ENCODE measurements around the gene HCAR1. TPM values are rescaled to one million over a fixed set of nuclear protein-coding genes. Genes with fewer than 3 reads are reported as not detected.
"Not testable (repeated sequence)": the region's sequence is repeated elsewhere in the genome, so short reads cannot be mapped to it uniquely, and the experiment has no call there.

HCAR1 gene
- total and polyA plus RNA-seq, 2 donors (not counting 1 experiment from before 2014, with no cell fraction given), result 0.06 TPM; not detected in 1

DNA sequence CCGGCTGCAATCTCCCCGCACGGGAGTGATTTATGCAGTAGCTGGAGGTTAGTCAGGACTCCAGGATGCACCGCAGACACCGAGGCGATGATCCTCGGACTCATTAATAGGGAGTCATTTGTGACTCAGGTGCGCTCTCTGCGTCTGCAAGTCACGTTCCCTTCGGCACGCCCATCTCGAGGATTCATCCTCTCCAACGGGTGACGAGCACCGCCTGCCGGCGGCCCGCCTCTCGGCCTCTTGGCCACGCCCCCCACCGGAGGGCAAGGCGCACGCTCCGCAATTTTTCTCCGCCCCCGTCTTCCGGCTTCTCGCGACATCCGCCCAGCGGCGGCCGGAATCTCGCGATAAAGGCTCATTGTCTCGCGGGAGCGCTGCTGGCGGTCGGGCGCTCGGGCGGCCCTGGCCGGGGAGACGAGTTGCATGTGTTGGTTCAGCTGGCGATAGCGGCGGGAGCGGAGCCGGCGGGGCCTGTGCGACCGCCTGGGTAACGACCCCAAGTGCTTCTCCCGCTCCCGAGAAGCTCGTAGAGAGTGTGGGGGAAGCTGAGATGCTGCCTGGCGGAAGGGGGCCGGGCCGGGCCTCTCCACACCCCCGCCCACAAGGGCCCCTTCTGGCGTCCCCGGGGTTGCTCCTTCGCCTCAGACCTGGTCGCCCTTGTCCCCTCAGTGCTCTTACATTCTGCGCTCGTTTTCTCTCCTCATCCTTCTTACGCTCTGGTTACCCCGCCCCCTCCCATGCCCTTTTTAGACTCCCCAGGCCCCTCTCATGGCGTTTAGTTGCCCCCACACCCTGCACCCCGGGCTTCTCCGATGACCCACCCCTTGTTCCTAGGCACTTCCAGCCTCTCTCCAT is 22.0 kb upstream of the HCAR1 start, which contains the start of gene DENR:
TSS of gene DENR (plus strand) at position 361 of the 855 bp plus-strand sequence. CDS start 878 bp downstream, outside the sequence.
- peaks cover 41% of the 10 kb centered on the region for H3K79me2 ChIP-seq (ENCODE audit: control insufficient read depth, insufficient read depth, low read length)
- H3K9ac ChIP-seq (ENCODE audit: low read length), result peak within 1 kb of the TSS; percentile 82
- intact Hi-C loops (cut with micrococcal nuclease), result loop anchor here (1.0 to 5.0 kb wide), 8 partner anchors 22 to 486 kb away; partner anchors contain the start of genes ABCB9, CCDC62, KNTC1 and VPS33A
- CTCF ChIA-PET, result interaction anchor here (0.6 to 3.1 kb wide), 7 partner anchors 19 to 353 kb away, joined by 3 to 48 read pairs (median 4); no protein-coding TSS in a partner anchor
- POLR2A ChIA-PET, result interaction anchor here (0.6 to 1.7 kb wide), 3 partner anchors 21 to 206 kb away, joined by 3 to 4 read pairs (median 3); partner anchors contain the start of gene CCDC62
- peak within 1 kb of the TSS; percentile 96 for H3K4me3 Mint-ChIP-seq
- H3K4me1 Mint-ChIP-seq, result peaks cover 48% of the 10 kb centered on the region
- no peaks in the 10 kb centered on the region for H3K9me3 Mint-ChIP-seq (ENCODE audit: insufficient read depth)
- H3K4me2 ChIP-seq (replicated peaks; ENCODE audit: low read depth, low read length, poor library complexity, severe bottlenecking), result peak within 1 kb of the TSS; percentile 75
- WGBS (ENCODE audit: insufficient coverage), result under 1% methylated on average over 73 of the region's 73 CpGs
- peak within 1 kb of the TSS; percentile 75 to 90 for H3K27ac ChIP-seq (ENCODE audit: low read length in 2 of 2)
- H4K20me1 ChIP-seq (ENCODE audit: control insufficient read depth, insufficient read depth, low read length, poor library complexity, severe bottlenecking), result peaks cover 9% of the 10 kb centered on the region
- H3K27ac Mint-ChIP-seq, result peak within 1 kb of the TSS; percentile 94
- H2AFZ ChIP-seq (ENCODE audit: insufficient read depth, low read depth, low read length, poor library complexity, severe bottlenecking), result peak within 1 kb of the TSS; percentile 88
- DNase-seq, result peak; percentile 99
- H3K4me1 ChIP-seq (ENCODE audit: control insufficient read depth in 2 of 2, insufficient read depth in 2 of 2, low read length in 2 of 2), result peaks cover 13 to 23% of the 10 kb centered on the region in 2 donors
- peak within 1 kb of the TSS; percentile 60 to 83 (median 78) for H3K4me3 ChIP-seq (ENCODE audit: control extremely low read depth in 1 of 5, extremely low read depth in 1 of 5, insufficient read depth in 1 of 5, low read depth in 2 of 5, low read length in 4 of 5)
- H3K27me3 ChIP-seq (replicated peaks in 1 of 4; ENCODE audit: control extremely low read depth in 1 of 4, control insufficient read depth in 3 of 4, insufficient read depth in 4 of 4, low read length in 3 of 4), result no peaks in the 10 kb centered on the region
- TF ChIP-seq EZH2 (IDR thresholded peaks at IDR 0.05; ENCODE audit: borderline replicate concordance, insufficient read depth, low read depth, low read length, poor library complexity, severe bottlenecking) (no peak), CTCF (IDR thresholded peaks at IDR 0.05) (peak; percentile 80)
- H3K36me3 ChIP-seq (replicated peaks in 1 of 2; ENCODE audit: control extremely low read depth in 1 of 2, control insufficient read depth in 1 of 2, extremely low read depth in 1 of 2, insufficient read depth in 2 of 2, low read length in 1 of 2), result peaks cover 0 to 40% of the 10 kb centered on the region in 2 experiments
- no peaks in the 10 kb centered on the region for H3K27me3 Mint-ChIP-seq
- ATAC-seq (ENCODE audit: low read depth), result peak; percentile 94
- H3K9me3 ChIP-seq (ENCODE audit: control extremely low read depth in 1 of 3, control insufficient read depth in 2 of 3, insufficient read depth in 1 of 3, low read length in 2 of 3), result no peaks in the 10 kb centered on the region

- H3K9ac ChIP-seq (ENCODE audit: low read length); H3K4me3 ChIP-seq (ENCODE audit: control extremely low read depth in 1 of 5, extremely low read depth in 1 of 5, insufficient read depth in 1 of 5, low read depth in 2 of 5, low read length in 4 of 5); DNase-seq; H3K9me3 ChIP-seq (ENCODE audit: control extremely low read depth in 1 of 3, control insufficient read depth in 2 of 3, insufficient read depth in 1 of 3, low read length in 2 of 3); POLR2A ChIA-PET; ATAC-seq (ENCODE audit: low read depth); H3K27ac ChIP-seq (ENCODE audit: low read length in 2 of 2); H3K27me3 ChIP-seq (replicated peaks in 1 of 4; ENCODE audit: control extremely low read depth in 1 of 4, control insufficient read depth in 3 of 4, insufficient read depth in 4 of 4, low read length in 3 of 4); H3K27me3 Mint-ChIP-seq; H3K4me2 ChIP-seq (replicated peaks; ENCODE audit: low read depth, low read length, poor library complexity, severe bottlenecking); H4K20me1 ChIP-seq (ENCODE audit: control insufficient read depth, insufficient read depth, low read length, poor library complexity, severe bottlenecking); CTCF ChIA-PET; H3K9me3 Mint-ChIP-seq (ENCODE audit: insufficient read depth): not testable (repeated sequence)
- 87% methylated on average over 12 of the region's 17 CpGs for WGBS (ENCODE audit: insufficient coverage)
- peak overlapping the region; percentile 96 for H3K4me3 Mint-ChIP-seq
- Histone ChIP-seq H3K4me1 (ENCODE audit: control insufficient read depth in 2 of 2, insufficient read depth in 2 of 2, low read length in 2 of 2) (peaks cover 13 to 23% of the 10 kb centered on the region in 2 donors), H3K36me3 (replicated peaks in 1 of 2; ENCODE audit: control extremely low read depth in 1 of 2, control insufficient read depth in 1 of 2, extremely low read depth in 1 of 2, insufficient read depth in 2 of 2, low read length in 1 of 2) (peaks cover 0 to 23% of the 10 kb centered on the region in 2 experiments), H2AFZ (ENCODE audit: insufficient read depth, low read depth, low read length, poor library complexity, severe bottlenecking) (peak overlapping the region; percentile 61), H3K79me2 (ENCODE audit: control insufficient read depth, insufficient read depth, low read length) (peaks cover 29% of the 10 kb centered on the region)
- peak overlapping the region; percentile 92 for H3K27ac Mint-ChIP-seq
- intact Hi-C loops (cut with micrococcal nuclease), result loop anchor here (5.0 kb wide), 1 partner anchor 414 kb away; no protein-coding TSS in a partner anchor
- peaks cover 38% of the 10 kb centered on the region for H3K4me1 Mint-ChIP-seq
These were observed 20.3 kb upstream of the HCAR1 start for GRCh38 chr12:122750781-122751515.

All from B cell (primary cell).